NT2/D1 (cell line): ENCODE data around the gene CACNA1E.

Experiments used
- YY1 ChIP-seq: IDR thresholded peaks from 2 replicates; pipeline ENCODE4 v1.6.1; 2011; ENCODE audit not compliant: insufficient read length, insufficient read depth
- ZNF274 ChIP-seq: IDR thresholded peaks from 2 replicates; pipeline ENCODE4 v1.6.1; 2011; ENCODE audit warnings: mild to moderate bottlenecking, low read depth, low read length

DNA sequence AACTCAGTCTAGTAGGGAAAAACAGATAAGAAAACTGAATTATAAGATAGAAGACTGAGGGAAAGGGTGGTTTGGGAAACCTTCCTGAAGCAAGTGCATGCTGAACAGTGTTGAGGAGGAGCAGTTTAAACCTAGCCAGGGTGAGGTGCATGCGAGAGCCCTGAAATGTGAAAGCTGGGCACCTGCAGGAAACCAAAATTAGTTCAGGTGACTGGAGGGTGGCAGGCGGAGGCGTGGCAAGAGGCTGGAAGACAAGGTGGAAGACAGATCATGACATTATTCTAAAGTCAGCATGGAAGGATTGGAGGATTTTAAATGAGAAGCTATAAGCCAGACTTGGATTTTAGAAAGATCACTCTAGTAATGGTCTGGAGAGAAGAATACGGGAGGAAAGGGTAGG, 75.1 kb downstream of the CACNA1E start:
- no peak for TF ChIP-seq YY1
- TF ChIP-seq ZNF274: no peak
